Left lobe of liver (tissue), 2 donors: ENCODE results near the gene RGS5. TPM values are rescaled to one million over a fixed set of nuclear protein-coding genes. Genes with fewer than 3 reads are reported as not detected.

ENCODE experiments used
- ATAC-seq: fragments of 200-7000 bp; cut with Tn5 transposase; one replicate; pipeline ENCODE4 v1.9.1; 2020; ENCODE audit warnings: mild to moderate bottlenecking, moderate library complexity
- DNase-seq: peaks from one replicate; pipeline ENCODE4 v3.0.0-alpha.2; 2020; ENCODE audit warnings: low spot score
- total RNA-seq: library from RNA; stranded (reverse); gene quantifications from one replicate; pipeline ENCODE4 v1.2.1, GENCODE V29; 2021
- donor health status: DM: no; HTN: no; CAD: no; lungs with moderate emphysema.
- donor health status: DM: no; HTN: yes; CAD: no.

Gene RGS5
- total RNA-seq, 1 donor from 2014 or later, result 10.1 TPM

GRCh38 chr1:163093169-163093568 lies 109.5 kb downstream of the RGS5 start:
- ATAC-seq (no peak), DNase-seq (no peak)

Other genes with a start within 250 kb of the RGS5 start
- 0.50 TPM for gene RGS4, start 133.6 kb downstream of the RGS5 start, total RNA-seq
- gene NUF2, start 119.0 kb upstream of the RGS5 start, total RNA-seq, result 0.45 TPM